HEK293T (cell line): Measurements from ENCODE around the gene NOS3.

Experiments
- CTCF ChIA-PET: fragments of 350-600 bp; formaldehyde crosslinking; extraction: SDS; loops from one replicate; lab custom pipeline; 2021; ENCODE audit warnings: antibody characterized with exemption, inconsistent platforms; lab: Yijun Ruan, JAX
- POLR2A ChIA-PET: fragments of 350-600 bp; formaldehyde crosslinking; extraction: SDS; loops from one replicate; lab custom pipeline; 2020; ENCODE audit warnings: antibody characterized with exemption, inconsistent platforms; lab: Yijun Ruan, JAX
- DNase-seq: peaks from one replicate; pipeline ENCODE4 v3.0.0; 2012; ENCODE audit warnings: mixed read lengths; ENCODE audit errors: extremely low spot score
- ARNT ChIP-seq: fragments of 450-650 bp; IDR thresholded peaks from 2 replicates; pipeline ENCODE4 v1.6.1; 2017; ENCODE audit warnings: mild to moderate bottlenecking
- BHLHE40 ChIP-seq: fragments of 450-650 bp; IDR thresholded peaks from 2 replicates; pipeline ENCODE4 v1.6.1; 2016; ENCODE audit warnings: mild to moderate bottlenecking, moderate library complexity, borderline replicate concordance
- CTBP1 ChIP-seq: fragments of 450-650 bp; IDR thresholded peaks from 2 replicates; pipeline ENCODE4 v1.6.1; 2016; ENCODE audit warnings: borderline replicate concordance
- ELF4 ChIP-seq: fragments of 450-650 bp; IDR thresholded peaks from 2 replicates; pipeline ENCODE4 v1.6.1; 2017; ENCODE audit warnings: antibody characterized with exemption
- FOXA1 ChIP-seq: fragments of 450-650 bp; IDR thresholded peaks from 2 replicates; pipeline ENCODE4 v1.6.1; 2016; ENCODE audit warnings: mild to moderate bottlenecking
- FOXK2 ChIP-seq: fragments of 450-650 bp; IDR thresholded peaks from 2 replicates; pipeline ENCODE4 v1.6.1; 2016; ENCODE audit warnings: mild to moderate bottlenecking
- FOXM1 ChIP-seq: fragments of 450-650 bp; IDR thresholded peaks from 2 replicates; pipeline ENCODE4 v1.6.1; 2017; ENCODE audit warnings: mild to moderate bottlenecking, borderline replicate concordance
- HDGF ChIP-seq: fragments of 450-650 bp; IDR thresholded peaks from 2 replicates; pipeline ENCODE4 v1.6.1; 2017; ENCODE audit warnings: antibody characterized with exemption, borderline replicate concordance
- L3MBTL2 ChIP-seq: fragments of 450-650 bp; conservative IDR thresholded peaks from 2 replicates; pipeline ENCODE4 v1.6.1; 2016; ENCODE audit warnings: mild to moderate bottlenecking
- LEF1 ChIP-seq: fragments of 450-650 bp; IDR thresholded peaks from 2 replicates; pipeline ENCODE4 v1.6.1; 2017; ENCODE audit warnings: mild to moderate bottlenecking, borderline replicate concordance
- NFRKB ChIP-seq: fragments of 450-650 bp; IDR thresholded peaks from 2 replicates; pipeline ENCODE4 v1.6.1; 2016; ENCODE audit warnings: mild to moderate bottlenecking, moderate library complexity
- SP1 ChIP-seq: fragments of 450-650 bp; IDR thresholded peaks from 2 replicates; pipeline ENCODE4 v1.6.1; 2017
- SUZ12 ChIP-seq: fragments of 450-650 bp; IDR thresholded peaks from 2 replicates; pipeline ENCODE4 v1.6.1; 2016; ENCODE audit warnings: mild to moderate bottlenecking
- TARDBP ChIP-seq: fragments of 450-650 bp; IDR thresholded peaks from 2 replicates; pipeline ENCODE4 v1.6.1; 2016
- ZNF384 ChIP-seq: fragments of 450-650 bp; IDR thresholded peaks from 2 replicates; pipeline ENCODE4 v1.6.1; 2016
- TF ChIP-seq, protein P1 (sequence below): fragments of 450-650 bp; IDR thresholded peaks from 2 replicates; pipeline ENCODE4 v1.6.1; 2016

NOS3 gene

DNA sequence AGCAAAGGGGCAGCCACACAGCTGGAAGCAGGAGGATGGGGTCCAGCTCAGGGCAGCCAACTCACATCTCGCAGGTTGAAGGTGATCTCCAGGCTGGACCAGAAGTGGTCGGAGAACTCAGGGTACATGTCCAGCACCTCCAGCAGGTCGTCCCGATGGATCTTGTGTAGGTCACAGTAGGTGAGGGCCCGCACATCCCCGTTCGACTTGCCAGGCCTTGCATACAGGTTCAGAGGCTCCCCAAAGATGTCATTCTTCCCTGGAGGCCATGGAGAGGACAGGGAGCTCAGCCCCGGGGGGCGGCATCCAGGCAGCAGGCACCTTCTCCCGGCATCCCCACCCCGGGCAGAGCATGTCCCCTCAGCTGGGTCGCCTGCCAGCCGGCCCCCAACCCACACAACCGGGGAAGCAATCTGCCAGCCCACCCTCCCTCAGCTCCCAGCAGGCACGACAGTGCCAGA is 42.0 kb upstream of the NOS3 start:
- ChIA-PET POLR2A (interaction anchor here (1.1 kb wide), 1 partner anchor 11 kb away, joined by 4 read pairs; no protein-coding TSS in a partner anchor), CTCF (interaction anchor here (0.6 to 1.8 kb wide), 5 partner anchors 10 to 35 kb away, joined by 3 to 8 read pairs (median 4); no protein-coding TSS in a partner anchor)
- TF ChIP-seq ZNF384 = no peak
- TF ChIP-seq ELF4 = no peak
- no peak for TF ChIP-seq FOXA1
- TF ChIP-seq CTBP1 = no peak
- TF ChIP-seq BHLHE40 = no peak
- no peak for TF ChIP-seq NFRKB
- TF ChIP-seq SP1 = no peak
- no peak for TF ChIP-seq L3MBTL2
- TF ChIP-seq ARNT = no peak
- no peak for TF ChIP-seq FOXM1
- TF ChIP-seq, protein P1, sequence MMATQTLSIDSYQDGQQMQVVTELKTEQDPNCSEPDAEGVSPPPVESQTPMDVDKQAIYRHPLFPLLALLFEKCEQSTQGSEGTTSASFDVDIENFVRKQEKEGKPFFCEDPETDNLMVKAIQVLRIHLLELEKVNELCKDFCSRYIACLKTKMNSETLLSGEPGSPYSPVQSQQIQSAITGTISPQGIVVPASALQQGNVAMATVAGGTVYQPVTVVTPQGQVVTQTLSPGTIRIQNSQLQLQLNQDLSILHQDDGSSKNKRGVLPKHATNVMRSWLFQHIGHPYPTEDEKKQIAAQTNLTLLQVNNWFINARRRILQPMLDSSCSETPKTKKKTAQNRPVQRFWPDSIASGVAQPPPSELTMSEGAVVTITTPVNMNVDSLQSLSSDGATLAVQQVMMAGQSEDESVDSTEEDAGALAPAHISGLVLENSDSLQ = no peak
- TF ChIP-seq LEF1 = no peak
- TF ChIP-seq FOXK2 = no peak
- no peak for DNase-seq

DNA sequence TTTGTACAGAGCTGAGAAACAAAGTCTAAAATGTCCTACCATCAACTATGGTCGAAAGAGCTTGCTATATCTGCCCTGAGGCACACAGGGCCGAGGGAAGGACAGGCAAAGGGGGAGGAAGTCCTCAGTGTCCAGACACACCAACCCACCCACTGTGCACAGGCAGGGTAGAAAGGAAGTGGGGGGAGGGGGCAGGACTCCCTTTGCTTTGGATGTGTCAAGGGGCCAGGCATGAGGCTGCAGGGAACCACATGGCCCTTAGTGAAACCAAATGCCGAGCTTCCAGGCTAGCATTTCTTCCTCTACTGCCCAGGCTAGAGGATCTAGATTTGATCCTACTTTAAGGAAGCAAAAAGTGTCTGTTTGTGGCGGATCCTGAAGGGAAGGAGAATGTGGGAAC is 41.3 kb upstream of the NOS3 start:
- ChIA-PET CTCF (interaction anchor here (1.0 to 1.8 kb wide), 3 partner anchors 10 to 35 kb away, joined by 4 to 8 read pairs (median 4); no protein-coding TSS in a partner anchor), POLR2A (interaction anchor here (1.1 kb wide), 1 partner anchor 10 kb away, joined by 4 read pairs; no protein-coding TSS in a partner anchor)
- TF ChIP-seq HDGF (no peak), SP1 (no peak), ELF4 (no peak), FOXM1 (no peak)
- TF ChIP-seq, protein P1 = no peak
- no peak for DNase-seq

DNA sequence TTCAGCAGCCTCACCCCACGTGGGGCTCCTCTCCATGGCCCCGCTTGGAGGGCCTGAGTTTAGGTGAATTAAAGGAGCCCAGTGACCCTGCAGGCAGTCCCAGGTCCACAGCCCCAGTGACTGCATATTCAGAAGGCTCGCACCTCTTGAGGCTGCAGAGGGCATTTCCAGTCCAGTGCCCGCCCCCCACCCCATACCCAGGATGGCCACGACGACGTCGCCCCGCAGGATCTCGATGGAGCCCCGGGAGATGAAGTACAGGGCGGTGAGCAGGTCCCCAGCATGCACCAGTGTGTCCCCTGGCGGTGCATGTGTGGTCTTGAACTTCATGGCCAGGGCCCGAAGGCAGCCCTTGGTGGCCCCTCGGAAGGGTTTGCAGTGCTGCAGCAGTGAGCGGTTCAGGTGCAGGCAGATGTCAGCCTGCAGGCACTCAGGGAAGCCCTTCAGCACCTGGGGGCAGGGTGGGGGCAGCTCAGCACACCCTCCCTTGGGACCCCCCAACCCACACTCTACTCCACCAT is 40.8 kb upstream of the NOS3 start:
- ChIA-PET CTCF (interaction anchor here (1.0 to 1.8 kb wide), 3 partner anchors 9 to 34 kb away, joined by 4 to 8 read pairs (median 4); no protein-coding TSS in a partner anchor), POLR2A (no interaction called here)
- DNase-seq = no peak
- no peak for TF ChIP-seq FOXM1
- TF ChIP-seq BHLHE40 = no peak
- TF ChIP-seq L3MBTL2 = no peak
- no peak for TF ChIP-seq ZNF384
- no peak for TF ChIP-seq FOXK2
- TF ChIP-seq CTBP1 = no peak
- no peak for TF ChIP-seq NFRKB
- no peak for TF ChIP-seq FOXA1
- no peak for TF ChIP-seq TARDBP
- TF ChIP-seq, protein P1 = no peak
- no peak for TF ChIP-seq ELF4

DNA sequence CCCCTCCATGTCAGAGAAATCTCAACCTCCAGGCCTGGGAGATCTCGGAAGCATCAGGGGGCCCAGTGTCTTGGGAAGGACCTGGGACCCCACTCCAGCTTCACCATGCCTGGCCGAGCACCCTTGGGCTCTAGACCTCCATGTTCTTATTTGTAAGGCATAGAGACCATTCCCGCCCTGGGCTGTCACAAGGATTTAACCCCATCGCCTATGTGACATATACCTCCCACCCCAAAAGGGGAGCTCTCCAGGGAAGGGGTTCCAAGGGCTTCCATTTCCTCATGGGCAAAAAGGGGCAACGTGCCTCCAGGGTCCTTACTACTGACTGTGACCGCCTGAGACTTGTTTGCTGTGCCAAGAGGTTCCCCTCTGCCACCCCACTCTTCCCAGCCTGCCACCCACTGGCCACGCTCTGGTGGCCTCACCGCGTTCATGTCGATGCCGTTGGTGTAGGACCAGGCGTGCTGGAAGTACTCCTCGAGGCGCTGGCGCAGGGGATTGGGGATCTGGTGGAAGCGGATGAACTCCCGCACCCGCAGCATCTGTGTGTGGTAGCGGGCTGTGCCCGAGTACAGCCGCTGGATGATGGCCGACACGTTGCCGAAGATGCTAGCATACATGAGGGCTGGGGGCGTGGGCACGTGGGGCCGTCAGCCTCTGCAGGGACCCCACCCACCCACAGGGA is 40.2 kb upstream of the NOS3 start:
- POLR2A ChIA-PET = no interaction called here
- TF ChIP-seq FOXM1 (no peak), NFRKB (no peak), LEF1 (no peak), L3MBTL2 (no peak), HDGF (no peak), ELF4 (no peak), SUZ12 (no peak), SP1 (no peak), CTBP1 (no peak), ZNF384 (no peak), BHLHE40 (no peak), ARNT (no peak), FOXA1 (no peak), TARDBP (no peak), FOXK2 (no peak)
- TF ChIP-seq, protein P1 = no peak
- DNase-seq = no peak
- CTCF ChIA-PET = no interaction called here

DNA sequence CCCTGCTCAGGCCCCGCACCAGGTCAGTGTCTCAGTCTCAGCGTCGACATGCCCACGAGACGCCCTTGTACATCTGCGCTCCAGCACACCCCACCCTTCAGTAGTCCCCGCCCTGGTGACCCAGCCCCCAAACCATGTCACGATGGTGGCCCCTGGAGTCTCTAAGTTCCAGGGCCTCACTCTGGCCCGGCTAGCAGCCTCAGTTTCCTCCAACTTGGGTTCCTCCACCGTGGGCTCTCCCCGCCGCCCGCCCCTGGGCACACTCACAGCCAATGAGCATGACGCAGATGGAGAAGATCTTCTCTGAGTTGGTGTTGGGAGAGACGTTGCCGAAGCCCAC is 39.7 kb upstream of the NOS3 start:
- TF ChIP-seq ARNT (no peak), SUZ12 (no peak), HDGF (no peak), FOXK2 (no peak), ZNF384 (no peak), NFRKB (no peak), TARDBP (no peak), LEF1 (no peak), FOXM1 (no peak), SP1 (no peak), BHLHE40 (no peak), CTBP1 (no peak), FOXA1 (no peak), L3MBTL2 (no peak), ELF4 (no peak)
- TF ChIP-seq, protein P1 = no peak
- POLR2A ChIA-PET = no interaction called here
- CTCF ChIA-PET = interaction anchor here (0.8 kb wide), 1 partner anchor 12 kb away, joined by 4 read pairs; no protein-coding TSS in a partner anchor
- DNase-seq = no peak
